Measurements from ENCODE around the gene THSD4.

Gene THSD4

DNA sequence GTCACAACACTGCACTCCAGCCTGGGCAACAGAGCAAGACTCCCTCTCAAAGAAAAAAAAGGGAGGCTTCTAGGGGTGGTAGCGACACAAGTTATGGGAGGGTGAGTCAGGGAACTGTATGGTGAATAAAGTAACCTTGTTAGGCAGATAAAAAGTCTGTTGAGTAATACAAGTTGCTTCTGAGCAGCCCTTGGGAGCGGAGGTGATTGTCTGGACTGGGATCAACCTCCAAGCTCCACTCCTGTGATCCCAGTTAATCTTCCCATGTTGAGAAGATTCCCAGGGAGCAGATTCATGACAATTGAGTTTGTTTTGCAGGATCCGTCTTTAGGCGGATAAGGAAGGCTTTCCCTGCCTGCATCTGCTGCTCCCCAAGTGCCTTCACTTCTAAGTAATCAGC lies 335.9 kb downstream of the THSD4 start:
- TF ChIP-seq, protein P1, sequence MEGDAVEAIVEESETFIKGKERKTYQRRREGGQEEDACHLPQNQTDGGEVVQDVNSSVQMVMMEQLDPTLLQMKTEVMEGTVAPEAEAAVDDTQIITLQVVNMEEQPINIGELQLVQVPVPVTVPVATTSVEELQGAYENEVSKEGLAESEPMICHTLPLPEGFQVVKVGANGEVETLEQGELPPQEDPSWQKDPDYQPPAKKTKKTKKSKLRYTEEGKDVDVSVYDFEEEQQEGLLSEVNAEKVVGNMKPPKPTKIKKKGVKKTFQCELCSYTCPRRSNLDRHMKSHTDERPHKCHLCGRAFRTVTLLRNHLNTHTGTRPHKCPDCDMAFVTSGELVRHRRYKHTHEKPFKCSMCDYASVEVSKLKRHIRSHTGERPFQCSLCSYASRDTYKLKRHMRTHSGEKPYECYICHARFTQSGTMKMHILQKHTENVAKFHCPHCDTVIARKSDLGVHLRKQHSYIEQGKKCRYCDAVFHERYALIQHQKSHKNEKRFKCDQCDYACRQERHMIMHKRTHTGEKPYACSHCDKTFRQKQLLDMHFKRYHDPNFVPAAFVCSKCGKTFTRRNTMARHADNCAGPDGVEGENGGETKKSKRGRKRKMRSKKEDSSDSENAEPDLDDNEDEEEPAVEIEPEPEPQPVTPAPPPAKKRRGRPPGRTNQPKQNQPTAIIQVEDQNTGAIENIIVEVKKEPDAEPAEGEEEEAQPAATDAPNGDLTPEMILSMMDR (IDR thresholded peaks at IDR 0.05; ENCODE audit: control insufficient read depth, extremely low read depth, insufficient read depth), result no peak
- no peak for DNase-seq (ENCODE audit: low read depth)
- no peak overlapping the region for H3K4me3 ChIP-seq (ENCODE audit: low read depth, low read length)

DNA sequence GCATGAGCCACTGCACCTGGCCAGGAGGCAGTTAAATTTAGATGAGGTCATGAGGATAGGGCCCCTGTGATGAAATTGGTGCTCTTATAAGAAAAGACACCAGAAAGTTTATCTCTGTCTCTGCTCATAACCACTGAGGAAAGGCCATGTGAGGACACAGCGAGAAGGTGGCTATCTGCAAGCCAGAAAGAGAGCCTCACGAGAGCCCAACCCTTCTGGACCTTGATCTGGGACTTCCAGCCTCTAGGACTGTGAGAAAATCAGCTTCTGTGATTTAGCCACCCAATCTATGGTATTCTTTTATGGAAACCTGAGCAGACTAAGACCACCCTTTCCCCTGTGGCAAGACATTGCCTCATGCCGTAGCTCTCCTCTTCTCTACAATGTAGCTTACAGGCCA lies 337.6 kb downstream of the THSD4 start:
- TF ChIP-seq, protein P1 (IDR thresholded peaks at IDR 0.05; ENCODE audit: control insufficient read depth, extremely low read depth, insufficient read depth), result no peak
- DNase-seq (ENCODE audit: low read depth), result no peak
- no peak overlapping the region for H3K4me3 ChIP-seq (ENCODE audit: low read depth, low read length)

GRCh38 chr15:71454462-71454996 lies 339.3 kb downstream of the THSD4 start:
- no peak overlapping the region for H3K4me3 ChIP-seq (ENCODE audit: low read depth, low read length)
- DNase-seq (ENCODE audit: low read depth), result no peak
- TF ChIP-seq, protein P1 (IDR thresholded peaks at IDR 0.05; ENCODE audit: control insufficient read depth, extremely low read depth, insufficient read depth), result no peak

DNA sequence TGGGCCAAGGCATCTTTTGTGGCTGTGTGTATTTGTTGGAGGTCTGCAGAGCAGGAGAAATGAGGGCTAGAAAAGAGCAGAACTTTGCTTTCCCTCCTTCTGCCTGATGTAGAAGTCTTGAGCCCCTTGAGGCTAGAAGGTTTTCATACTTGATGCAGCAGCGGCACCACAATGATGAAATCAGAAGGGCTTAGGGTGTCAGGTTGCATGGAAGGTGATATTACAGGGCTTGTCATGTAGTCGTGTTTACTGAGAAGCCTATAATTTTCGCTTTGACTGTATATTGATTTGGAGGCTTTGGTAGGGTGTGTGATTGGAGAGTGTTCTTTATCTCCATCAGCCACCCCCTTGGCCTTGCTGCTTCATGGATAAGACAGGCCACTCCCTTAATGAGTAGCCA lies 339.8 kb downstream of the THSD4 start:
- TF ChIP-seq, protein P1 (IDR thresholded peaks at IDR 0.05; ENCODE audit: control insufficient read depth, extremely low read depth, insufficient read depth), result no peak
- peak; percentile 19 for DNase-seq (ENCODE audit: low read depth)
- H3K4me3 ChIP-seq (ENCODE audit: low read depth, low read length), result no peak overlapping the region

DNA sequence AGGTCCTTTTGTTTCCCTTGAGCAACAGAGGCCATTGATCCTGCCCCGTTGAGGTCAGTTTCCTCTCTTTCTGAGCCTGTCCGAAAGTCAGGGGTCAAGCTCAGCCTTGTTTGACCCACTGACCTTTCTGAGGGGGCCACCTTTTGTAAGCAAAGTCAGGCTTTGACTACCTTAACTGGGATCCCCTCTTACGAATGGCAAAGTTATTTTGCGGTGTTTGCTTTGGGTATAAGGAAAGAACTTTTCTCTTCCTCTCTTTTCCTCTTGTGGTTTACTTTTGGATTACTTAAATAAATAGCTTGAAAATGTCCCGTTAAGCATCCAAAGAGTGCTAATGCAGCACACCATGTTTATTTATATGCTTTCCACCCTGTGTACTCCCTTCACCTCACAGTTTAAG lies 340.6 kb downstream of the THSD4 start:
- H3K4me3 ChIP-seq (ENCODE audit: low read depth, low read length), result no peak overlapping the region
- DNase-seq (ENCODE audit: low read depth), result no peak
- TF ChIP-seq, protein P1 (IDR thresholded peaks at IDR 0.05; ENCODE audit: control insufficient read depth, extremely low read depth, insufficient read depth), result no peak

- no peak overlapping the region for H3K4me3 ChIP-seq (ENCODE audit: low read depth, low read length)
- TF ChIP-seq, protein P1 (IDR thresholded peaks at IDR 0.05; ENCODE audit: control insufficient read depth, extremely low read depth, insufficient read depth), result no peak
- no peak for DNase-seq (ENCODE audit: low read depth)
Measured at GRCh38 chr15:71456362-71456761, 341.1 kb downstream of the THSD4 start.

DNA sequence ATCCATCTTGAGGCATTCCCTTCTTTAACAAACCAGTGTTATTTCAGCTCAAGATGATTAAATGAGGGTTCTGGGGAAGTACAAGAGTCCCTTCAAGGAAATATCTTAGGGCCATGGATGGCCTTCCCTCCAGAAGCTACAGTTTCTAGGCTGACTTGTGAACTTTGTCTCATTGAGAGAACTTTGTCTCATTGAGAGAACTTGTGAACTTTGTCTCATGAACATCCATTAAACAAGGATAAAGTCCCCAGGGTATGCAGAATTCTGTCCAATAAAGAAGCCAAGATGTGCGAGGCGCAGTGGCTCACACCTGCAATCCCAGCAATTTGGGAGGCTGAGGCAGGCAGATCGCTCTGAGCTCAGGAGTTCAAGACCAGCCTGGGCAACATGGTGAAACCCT lies 341.5 kb downstream of the THSD4 start:
- DNase-seq (ENCODE audit: low read depth), result no peak
- no peak overlapping the region for H3K4me3 ChIP-seq (ENCODE audit: low read depth, low read length)
- TF ChIP-seq, protein P1 (IDR thresholded peaks at IDR 0.05; ENCODE audit: control insufficient read depth, extremely low read depth, insufficient read depth), result no peak
